AML-193 (cell line): ENCODE results near the gene VDAC1.
"Not testable (repeated sequence)": the region's sequence is repeated elsewhere in the genome, so short reads cannot be mapped to it uniquely, and the experiment has no call there.

Experiments used
- DNase-seq, 2 experiments: peaks; one replicate each; lab custom pipeline; 2025; lab: John Stamatoyannopoulos, UW

VDAC1 gene

DNA sequence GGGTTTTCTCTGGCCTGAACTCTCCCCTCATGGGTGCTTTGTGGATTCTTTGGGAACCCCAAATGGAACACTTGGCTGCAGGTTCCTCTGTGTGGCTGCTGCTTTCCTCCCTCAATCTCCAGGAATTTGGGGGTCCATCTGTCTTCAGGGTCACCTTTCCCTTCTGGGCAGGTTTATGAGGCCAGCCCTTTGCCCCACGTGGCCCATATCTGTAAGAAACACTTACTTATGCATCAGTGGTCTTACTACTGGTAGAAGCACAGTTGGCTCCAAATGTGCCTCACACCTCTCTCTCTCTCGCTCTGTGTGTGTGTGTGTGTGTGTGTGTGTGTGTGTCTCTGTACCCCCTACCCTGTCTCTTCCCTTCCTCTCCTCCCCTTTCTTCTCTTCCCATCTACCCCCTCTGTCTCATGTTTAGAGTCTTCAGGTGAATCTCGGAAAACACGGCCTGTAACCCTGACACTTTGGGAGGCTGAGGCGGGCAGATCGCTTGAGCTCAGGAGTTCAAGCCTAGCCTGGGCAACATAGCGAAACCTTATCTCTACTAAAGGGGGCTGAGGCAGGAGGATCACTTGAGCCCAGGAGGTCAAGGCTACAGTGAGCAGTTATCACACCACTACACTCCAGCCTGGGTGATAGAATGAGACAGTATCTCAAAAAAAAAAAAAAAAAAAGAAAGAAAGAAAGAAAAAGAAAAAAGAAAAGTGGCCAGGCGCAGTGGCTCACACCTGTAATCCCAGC is 63.1 kb downstream of the VDAC1 start:
- DNase-seq, result no peak

- DNase-seq, result no peak
These were observed 65.1 kb downstream of the VDAC1 start for GRCh38 chr5:133939668-133940067.

- no peak for DNase-seq
These were observed 65.8 kb downstream of the VDAC1 start for GRCh38 chr5:133938929-133939328.

- DNase-seq, result no peak
These were observed 66.5 kb downstream of the VDAC1 start for GRCh38 chr5:133938039-133938821.

DNA sequence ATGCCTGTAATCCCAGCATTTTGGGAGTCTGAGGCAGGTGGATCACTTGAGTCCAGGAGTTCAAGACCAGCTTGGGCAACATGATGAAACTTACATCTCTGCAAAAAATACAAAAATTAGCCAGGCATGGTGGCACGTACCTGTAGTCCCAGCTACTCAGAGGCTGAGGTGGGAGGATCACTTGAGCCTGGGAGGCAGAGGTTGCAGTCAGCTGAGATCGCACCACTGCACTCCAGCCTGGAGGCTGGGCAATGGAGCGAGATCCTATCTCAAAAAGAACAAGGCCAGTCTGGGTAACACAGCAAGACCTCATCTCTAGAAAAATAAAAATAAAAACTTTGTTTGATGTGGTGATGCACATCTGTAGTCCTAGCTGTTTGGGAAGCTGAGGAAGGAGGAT is 67.1 kb downstream of the VDAC1 start:
- not testable (repeated sequence) for DNase-seq

DNA sequence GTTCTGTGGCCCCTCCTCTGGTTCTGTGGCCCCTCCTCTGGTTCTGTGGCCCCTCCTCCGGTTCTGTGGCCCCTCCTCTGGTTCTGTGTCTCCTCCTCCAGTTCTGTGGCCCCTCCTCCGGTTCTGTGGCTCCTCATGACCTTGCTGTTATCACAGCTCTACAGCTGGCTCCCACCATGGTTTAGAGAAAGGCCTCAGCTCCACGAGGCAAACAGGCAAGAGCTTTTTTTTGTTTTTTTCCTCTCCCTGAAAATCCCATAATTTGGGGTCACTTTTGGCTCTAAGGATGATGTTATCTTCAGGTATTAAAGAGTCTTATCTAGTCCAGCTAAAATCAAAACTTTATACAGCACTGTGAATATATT is 68.1 kb downstream of the VDAC1 start:
- DNase-seq, result no peak

DNA sequence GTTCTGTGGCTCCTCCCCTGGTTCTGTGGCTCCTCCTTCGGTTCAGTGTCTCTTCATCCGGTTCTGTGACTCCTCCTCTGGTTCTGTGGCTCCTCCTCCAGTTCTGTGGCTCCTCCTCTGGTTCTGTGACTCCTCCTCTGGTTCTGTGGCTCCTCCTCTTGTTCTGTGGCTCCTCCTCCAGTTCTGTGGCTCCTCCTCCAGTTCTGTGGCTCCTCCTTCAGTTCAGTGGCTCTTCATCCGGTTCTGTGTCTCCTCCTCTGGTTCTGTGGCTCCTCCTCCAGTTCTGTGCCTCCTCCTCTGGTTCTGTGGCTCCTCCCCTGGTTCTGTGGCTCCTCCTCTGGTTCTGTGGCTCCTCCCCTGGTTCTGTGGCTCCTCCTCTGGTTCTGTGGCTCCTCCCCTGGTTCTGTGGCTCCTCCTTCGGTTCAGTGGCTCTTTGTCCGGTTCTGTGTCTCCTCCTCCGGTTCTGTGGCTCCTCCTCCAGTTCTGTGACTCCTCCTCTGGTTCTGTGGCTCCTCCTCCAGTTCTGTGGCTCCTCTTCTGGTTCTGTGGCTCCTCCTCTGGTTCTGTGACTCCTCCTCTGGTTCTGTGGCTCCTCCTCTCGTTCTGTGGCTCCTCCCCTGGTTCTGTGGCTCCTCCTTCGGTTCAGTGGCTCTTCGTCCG is 68.7 kb downstream of the VDAC1 start:
- not testable (repeated sequence) for DNase-seq

DNA sequence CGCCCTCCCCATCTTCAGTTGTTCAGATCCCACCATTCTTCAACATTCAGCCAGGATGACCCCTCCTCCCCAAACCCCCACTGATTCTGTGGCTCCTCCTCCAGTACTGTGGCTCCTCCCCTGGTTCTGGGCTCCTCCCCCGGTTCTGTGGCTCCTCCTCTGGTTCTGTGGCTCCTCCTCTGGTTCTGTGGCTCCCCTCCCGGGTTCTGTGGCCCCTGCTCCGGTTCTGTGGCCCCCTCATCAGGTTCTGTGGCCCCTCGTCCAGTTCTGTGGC is 69.2 kb downstream of the VDAC1 start:
- no peak for DNase-seq

GRCh38 chr5:133934822-133935666 is 69.7 kb downstream of the VDAC1 start:
- DNase-seq, result no peak

DNA sequence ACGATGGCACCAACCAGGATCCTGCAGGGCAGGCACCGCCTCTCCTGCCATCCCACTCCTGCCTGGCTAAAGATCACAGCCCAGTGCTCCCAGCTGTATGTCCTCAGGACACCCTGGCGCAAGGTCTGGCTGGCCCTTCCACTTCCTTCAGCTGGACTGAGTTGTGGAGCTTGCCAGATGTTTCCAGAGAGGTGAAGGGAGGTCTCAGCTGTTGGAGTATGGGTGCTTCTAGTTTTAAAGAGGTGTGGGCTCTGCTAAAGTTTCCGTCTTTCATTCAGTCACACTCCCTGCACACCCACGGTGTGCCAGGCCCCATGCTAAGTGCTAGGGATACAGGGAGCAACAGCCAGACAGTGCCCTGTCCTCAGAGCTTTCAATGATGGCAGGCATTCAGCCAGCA is 70.5 kb downstream of the VDAC1 start:
- no peak for DNase-seq

DNA sequence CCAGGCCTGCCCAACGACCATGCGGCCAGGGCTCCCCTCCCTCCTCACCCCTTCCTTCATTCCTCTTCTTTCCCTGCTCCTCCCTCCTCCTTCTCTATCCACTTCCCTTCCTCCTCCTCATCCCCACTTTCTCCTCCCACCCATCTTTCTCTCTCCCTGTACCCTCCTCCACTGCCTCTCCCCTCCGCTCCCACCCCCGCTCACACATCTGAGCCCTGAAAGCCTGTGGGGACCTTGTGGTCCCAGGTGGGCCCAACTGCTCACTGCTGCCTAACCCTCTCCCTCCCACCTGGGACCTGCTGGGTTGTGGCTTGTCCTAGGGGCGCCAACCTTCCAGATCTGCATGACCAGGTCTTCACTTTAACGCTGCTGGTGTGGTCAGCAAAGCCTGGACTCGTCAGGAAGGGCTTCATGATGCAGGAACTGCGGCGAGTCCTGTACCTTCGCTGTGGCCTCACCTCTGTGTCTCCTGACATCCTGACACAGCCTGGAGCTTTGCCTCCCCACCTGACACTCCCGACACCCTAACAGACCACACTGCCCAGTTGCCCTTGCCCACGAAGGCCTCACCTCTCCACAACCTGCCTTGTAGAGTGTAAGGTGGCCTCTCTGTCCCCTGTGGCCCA is 71.0 kb downstream of the VDAC1 start:
- no peak for DNase-seq

DNA sequence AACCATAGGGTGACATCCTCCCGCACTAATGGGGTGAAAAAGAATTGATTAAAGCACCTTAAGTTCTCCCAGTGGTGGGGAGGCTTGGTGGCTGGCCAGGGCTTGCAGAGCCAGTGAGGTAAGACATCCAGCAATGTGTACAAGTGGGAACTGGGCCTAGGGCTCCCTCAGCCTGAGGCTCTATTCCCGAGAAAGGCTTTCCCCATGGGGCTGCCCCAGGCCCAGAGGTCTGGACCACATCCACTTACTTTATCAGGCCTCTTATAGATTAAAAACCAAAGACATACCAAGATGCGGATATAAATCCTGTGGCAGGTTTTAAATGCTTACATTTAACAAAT is 71.6 kb downstream of the VDAC1 start:
- DNase-seq, result no peak

DNA sequence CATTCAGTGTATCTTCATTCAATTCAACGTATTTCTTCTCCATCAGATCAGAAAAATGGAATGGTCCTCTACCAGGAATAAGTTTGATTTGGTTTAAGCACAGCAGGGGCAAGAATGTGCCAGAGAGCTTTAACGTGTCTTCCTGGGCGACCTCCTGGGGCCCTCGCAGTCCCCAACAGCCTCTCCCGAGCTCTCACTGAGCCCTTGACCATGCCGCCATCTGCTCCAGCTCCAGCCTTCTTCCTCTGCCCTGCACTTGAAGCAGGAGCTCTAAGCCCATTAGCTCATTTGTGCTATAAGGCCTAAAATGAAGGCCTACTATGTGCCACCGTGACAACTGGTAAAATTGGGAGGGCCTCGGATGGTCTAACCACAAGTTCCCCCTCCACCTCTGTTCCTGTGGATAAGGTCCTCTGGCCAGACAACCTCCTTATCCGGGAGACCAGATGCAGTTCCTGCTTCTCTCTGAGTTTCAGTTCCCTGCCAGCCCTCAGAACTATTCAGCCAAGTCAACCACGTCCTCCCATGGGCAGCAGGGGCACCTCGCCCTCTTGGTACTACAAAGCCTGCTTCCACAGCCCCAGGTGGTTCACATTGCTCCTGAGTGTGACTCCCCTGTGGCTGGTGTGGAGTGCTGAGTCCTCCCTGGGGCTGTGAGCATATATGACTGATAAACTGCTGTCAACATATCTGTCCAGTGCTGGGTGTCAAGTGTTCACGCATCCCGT is 72.2 kb downstream of the VDAC1 start:
- no peak for DNase-seq

DNA sequence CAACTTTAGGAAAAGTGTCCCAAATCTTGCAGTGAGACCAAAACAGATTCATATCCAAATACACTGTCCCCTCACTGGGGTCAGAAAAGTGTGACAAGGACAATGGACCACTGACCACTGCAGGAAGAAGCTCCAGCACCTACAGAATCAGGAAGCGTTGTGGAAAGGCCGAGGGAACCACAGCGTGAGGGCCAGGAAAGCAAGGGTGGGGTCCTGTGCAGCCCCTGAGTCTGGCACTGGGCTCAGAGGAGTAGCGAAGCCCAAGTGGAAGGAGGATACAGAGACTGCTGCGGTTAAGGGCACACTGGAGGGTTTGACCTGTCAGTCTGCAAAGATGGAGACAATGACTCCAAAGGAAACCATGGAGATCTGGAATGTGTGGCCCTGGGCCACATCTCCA is 73.2 kb downstream of the VDAC1 start:
- no peak for DNase-seq

- no peak for DNase-seq
These were observed 74.0 kb downstream of the VDAC1 start for GRCh38 chr5:133930813-133931090.

DNA sequence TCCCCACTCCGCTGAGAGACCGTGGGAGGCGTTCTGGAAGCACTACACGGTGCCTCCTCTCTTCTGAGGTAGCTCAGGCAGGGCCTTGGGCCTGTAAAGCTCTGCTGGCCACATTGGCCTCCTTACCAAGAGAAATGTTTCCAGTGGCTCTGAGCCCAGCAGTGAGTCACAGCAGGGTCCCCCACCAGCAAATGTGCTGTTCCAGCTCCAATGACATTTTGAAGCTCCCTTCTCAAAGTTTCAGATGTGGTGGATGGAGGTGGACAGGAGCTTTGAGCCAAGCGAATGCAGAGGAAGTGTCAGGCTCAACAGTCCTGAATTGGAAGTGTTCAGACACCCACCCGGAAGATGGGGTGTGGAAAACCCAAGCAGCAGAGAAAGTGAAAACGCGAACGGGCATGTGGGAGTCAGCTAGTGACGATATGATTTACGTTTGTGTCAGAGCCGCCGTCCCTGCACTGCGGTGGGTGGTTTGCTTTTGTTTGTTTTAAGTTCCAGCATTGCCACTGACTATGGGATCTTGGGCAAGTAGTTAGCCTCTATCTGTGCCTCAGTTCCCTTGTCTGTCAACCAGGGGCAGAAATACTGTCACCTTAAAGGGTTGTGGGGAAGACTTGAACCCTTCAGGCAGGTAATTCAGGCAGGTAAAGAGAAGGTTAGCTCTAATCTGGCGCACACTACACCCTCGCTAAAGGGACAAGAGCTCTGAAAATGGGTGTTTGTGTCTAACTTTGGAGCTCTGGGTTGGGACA is 74.5 kb downstream of the VDAC1 start:
- DNase-seq, result no peak

GRCh38 chr5:133928587-133929393 is 76.0 kb downstream of the VDAC1 start:
- no peak for DNase-seq

DNA sequence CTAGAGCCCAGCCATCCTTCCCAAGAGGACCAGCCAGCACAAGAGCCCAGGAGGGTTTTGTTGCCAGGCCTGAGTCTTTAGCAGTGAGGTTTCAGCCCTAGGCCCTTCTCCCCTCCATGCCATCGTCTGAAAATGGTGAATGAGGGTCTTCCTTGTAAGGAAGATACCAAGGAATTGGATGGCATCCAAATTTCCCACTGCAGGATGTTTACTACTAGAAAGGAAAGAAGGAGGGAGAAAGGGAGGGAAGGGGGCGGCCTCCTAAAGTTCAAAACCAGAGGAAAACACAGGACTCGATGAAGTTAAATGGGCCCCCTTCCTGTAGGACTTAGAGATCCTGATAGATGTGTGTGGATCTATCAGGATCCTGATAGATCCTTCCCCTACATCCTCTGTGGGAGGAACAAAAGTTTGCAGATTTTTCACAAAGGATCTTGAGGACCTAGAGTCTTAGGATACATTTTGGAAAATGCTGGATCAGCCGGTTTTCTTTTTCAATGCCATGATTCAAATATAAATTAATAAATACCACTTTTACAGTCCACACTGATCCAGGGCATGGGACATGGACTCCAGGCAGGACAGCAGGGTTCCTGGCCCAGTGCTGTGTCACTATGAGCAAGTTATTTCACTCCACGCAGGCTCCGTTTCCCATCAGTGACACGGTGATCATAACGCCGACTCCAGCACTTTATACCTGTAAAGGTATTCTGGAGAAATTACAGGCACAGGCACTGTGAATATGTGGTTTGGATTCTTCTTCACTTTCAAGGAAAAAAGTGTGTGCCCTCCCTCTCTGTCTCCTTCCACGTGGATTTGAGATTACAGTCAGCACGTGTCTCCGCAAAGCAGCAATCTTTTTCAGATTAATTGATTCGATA is 77.2 kb downstream of the VDAC1 start:
- no peak for DNase-seq
